Retina (tissue), 1 donor: ENCODE results near the gene PDE3A.

Source experiments
- DNase-seq: peaks from one replicate; pipeline ENCODE4 v3.0.0-alpha.2; 2016

Gene PDE3A

DNA sequence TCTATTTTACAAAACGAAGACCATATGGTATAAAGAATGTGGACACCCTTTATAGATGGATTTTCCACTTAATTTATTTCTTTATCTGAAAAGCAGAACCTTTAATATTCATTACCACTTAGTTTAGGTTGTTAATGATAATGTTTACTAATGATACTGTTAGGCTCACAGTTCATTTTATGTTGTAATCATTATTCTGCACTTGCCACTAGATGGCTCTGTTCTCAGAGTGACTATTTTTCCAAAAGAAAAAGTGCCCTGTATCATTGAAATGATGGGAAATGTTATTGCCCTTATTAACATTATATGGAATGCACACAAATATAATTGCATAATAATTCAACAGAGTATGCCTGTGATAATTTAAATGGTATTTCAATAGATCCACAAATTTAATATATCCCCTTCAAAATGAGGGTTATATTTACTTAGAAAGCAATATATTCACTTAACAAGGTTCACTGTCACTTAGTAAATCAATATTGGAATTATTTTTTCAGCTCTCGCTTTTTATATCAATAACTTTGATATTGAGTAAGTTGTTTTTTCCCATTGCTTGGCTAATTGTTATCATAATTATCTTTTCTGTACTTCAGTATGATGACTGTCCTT lies 95.7 kb downstream of the PDE3A start:
- DNase-seq: no peak

DNA sequence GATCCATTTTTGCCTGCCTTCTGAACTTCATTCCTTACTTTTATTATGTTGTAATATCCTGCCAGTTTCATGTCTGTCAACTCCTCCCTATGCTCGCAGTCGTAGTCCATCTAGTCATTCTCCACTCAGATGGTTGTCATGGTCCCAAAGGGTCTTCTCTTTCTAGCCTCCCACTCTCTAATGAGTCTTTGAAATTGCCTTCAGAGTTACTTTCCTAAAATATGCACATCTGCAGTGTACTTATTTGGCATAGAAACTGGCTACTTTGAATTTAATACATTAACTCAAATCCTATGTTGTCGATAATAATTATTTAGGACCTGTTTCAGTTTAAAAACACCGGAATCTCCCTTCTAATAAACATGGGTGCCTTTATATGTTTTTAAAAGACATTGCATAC lies 101.0 kb downstream of the PDE3A start:
- no peak for DNase-seq

DNA sequence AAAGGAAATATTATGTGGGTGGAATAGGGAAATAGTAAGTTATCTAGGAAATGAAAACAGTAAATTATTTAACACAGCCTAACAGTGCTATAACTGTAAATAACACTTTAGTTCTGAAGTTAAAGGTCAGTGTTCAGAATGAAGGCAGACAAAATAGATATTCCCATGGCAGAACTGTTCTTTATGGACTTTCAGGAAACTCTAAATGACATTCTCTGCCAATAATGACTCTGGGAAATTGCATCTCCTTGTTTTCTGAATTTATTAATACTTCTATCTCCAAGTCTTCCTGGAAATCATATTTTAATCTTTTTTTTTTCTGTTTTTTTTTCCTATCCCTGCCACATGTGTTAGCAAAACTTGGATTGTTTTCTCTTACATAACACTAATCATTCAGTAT lies 101.4 kb downstream of the PDE3A start:
- DNase-seq: no peak

DNA sequence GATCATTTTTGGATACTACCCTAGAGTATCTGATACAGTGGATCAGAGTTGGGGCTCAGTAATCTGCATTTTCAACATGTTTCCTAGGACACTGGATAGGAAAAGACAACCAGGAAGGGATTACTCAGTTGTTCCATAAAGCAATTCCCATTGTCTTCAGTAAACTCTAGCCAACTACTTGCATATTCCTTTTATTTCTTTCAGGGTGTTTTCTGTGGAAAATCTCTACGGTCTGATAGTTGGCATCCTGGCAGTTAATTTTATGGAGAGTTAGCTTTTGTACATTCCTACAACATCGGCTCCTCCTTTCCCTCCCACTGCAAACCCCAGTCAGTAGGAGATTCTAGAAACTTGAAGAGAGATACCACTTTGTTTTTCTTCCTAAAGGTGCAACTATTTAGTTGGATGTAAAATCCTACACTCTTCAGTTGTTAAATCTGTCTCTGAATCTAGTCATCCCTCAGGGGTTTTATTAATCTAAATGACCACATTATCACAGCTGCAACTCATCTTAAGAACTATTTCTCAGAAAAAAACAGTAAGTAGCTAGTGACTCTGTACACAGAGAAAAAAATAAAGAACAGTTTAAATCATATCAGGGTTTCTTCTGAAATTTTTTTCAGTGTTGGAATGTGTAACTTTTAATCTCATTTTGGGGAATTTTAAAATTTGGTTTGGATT lies 103.9 kb downstream of the PDE3A start:
- DNase-seq: no peak

DNA sequence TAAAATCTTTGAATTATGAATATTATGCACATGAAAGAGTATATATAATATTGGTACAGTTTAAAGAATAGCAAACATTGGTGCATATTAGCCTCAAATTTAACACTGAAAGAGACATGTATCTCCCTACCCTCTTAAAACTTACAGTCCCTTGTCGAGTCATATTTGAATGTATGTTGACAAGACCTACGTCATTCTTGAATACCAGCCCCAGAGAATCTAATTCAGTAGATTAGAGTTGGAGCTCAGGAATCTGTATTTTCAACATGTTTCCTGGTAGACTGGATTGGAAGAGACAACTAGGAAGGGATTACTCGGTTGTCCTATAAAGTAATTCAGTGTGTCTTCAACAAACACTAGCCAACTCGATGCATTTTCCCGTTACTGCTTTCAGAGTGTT lies 104.8 kb downstream of the PDE3A start:
- no peak for DNase-seq

DNA sequence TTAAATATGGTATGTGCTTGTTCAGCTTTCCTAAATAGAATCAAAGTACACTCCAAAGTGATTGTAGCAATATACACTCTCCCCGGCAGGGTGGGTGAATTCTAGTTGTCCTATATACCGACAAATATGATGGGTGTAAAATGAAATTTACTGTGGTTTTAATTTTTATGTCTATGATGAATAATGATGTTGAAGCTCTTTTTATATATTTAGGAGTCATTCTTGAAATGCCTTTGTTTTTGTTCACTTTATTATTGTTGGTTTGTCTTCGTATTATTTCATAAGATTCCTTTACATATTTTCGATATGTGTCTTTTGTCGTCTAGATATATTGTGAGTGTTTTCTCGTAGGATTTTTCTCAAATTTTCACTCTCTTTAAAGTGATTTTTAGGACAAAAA lies 105.7 kb downstream of the PDE3A start:
- no peak for DNase-seq

DNA sequence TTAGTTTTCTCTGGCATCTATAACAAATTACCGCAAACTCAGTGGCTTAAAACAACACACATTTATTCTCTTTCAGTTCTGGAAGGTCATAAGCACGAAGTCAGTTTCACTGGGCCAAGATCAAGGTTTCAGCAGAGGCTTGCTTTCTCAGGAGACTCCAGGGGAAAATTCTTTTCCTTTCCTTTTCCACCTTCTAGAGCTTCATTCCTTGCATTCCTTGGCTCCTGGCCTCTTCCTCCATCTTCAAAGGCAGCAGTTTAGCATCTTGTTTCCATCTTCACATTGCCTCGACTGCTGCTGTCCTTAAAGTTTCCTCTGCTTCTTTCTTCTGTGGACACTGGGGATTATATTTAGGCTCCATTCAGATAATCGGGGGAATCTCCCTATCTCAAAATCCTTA lies 106.1 kb downstream of the PDE3A start:
- no peak for DNase-seq

DNA sequence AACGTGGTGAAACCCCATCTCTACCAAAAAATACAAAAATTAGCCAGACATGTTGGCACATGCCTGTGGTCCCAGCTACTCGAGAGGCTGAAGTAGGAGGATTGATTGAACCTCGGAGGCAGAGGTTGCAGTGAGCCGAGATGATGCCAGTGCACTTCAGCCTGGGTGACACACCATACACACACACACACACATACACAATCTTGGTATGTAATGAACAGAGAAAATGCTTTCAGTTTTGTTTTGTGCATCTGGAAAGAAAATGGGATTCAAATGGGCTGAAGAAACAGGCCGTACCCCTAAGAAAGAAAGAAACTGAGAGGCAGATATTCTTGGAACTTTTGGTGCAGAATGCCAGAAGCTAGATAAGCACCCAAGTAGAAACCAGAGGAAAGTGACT lies 107.2 kb downstream of the PDE3A start:
- no peak for DNase-seq

DNA sequence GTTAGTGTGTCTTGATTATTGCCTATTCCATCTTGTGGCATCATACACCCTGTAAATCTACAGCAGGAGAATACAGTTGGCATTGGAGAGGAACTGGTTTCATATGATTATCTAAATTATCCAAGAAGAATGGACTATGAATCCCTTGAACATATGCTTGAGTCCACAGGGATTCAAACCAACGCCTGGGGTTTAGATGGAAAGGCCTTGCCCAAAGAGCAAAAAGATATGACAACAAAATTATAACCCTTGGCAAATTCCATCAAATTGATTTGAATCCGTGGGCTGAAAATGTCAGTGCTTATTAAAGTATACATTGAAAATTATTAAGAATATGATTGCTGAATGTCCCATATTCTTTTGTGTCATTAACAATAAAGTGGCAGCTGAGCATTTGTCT lies 108.2 kb downstream of the PDE3A start:
- DNase-seq: peak; percentile 58

DNA sequence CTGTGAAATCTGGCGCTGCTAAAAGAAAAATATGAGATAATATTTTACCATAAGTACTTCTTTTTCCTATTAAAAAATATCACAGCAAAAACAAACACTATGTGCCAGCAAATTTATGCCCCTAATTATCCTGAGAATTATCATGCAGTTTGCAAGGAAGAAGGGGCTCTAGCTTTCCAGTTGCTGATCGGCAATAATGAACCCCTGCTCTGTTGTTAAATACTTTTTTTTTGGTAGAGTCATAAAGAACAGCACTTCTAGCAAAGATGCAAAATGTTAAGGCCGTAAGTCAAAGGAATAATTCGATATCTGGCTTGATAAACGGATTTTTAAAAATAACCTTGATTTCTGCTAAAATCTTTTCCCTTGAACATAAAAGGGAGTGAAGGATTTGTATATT lies 108.9 kb downstream of the PDE3A start:
- DNase-seq: peak; percentile 50

DNA sequence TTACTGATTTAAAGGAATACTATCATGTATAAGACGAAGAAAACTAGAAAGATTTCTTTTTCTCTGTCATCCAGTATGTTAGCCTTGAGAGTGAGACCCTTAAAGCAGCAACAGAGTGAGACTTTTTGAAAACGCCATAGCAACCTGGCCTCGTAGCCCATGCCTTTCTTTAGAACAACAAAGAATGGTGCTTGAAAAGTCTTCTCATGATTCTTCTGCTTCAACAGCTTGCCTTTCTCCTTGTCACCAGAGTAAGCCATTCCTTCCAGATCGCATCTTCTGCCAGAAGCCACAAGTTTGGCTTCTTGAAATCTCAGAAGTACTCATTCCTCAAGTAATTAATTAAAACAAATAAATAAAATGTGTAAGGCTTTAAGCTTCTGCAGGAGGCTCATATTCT lies 109.3 kb downstream of the PDE3A start:
- peak; percentile 60 for DNase-seq

DNA sequence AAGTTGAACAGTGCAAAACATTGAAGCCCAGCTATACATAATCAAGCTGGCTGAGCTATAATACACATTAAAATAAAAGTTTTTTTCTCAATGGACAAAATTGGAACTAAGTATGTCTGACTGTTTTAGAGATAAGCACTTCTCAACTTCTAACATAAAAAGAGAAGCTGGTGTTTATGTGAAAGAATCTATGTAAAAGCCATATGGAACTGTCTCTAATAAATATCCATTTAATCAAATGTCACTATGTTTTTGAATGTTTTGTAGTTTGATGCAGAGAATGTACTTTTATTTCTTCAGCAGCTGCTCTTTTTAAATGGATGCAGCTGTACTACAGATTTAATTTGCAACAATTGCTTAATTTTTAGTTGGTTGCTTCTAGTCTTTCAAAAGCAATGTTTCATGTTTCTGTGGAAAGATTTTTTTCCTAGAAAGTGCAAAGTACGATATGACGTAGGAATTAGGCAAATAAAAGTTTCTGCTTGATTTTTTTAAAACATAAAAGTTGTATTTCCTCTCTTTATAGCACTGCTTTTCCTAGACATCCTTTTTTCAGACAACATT lies 114.2 kb downstream of the PDE3A start:
- no peak for DNase-seq

DNA sequence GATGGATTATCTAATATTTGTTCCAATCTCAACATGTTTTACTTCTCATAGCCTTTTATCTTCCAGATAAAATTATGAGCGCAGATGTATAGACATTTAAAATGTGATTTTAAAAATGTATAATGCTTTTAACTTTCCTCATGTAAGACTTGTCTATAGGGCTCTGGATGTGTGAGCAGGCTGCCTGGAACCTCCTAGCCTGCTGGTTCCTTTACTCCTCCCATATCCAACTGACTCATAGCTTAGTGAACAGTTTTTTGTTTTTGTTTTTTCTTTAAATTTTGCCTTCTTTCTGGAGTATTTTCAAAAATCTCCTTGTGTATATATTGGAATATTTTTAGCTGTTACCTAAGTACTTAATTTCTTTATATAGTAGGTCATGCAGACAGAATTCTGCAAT lies 115.4 kb downstream of the PDE3A start:
- DNase-seq: no peak

DNA sequence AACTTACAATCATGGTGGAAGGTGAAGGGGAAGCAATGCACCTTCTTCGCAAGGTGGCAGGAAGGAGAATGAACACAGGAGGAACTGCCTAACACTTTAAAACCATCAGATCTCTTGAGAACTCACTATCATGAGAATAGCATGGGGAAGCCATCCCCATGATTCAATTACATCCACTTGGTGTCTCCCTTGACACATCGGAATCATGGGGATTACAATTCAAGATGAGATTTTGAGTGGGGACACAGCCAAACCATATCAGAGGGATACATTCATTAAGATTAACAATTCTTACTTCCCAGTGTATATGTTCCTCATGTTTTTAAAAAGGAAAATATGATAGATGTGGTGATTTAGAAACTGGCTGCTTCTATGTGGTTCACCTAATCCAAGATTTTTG lies 117.9 kb downstream of the PDE3A start:
- no peak for DNase-seq

DNA sequence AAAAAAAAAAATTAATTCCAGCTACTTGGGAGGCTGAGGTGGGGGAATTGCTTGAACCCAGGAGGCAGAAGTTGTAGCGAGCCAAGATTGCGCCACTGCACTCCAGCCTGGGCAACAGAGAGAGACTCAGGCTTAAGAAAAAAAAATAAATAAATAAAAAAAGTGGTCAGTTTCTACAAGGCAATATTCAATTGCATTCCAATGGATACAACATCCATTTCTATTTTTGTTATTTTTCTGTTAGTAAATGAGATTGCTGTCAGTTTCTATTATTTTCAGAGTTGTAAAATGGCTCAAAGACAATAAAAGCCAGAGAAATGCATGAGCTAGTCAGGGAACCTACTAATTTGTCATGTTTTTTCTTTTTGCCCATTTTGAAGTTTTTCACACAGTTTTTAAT lies 119.2 kb downstream of the PDE3A start:
- no peak for DNase-seq

DNA sequence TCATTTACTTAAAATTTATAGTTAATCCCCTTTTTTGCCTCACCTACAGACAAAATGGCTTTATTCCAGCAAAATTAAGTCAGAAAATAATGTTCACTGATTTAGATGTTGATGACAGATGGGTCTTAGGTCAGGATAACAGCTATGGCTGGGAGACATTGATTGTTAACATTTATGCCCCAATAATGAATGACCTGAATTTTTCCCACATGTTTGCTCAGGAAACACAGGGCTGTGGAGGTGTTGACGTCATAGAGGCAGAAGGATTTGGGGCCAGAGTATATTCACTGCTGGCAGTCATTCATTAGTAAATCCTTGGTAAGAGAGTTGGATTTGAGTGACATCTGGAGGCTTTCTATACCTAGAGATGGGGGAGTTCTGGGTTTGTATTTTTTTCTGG lies 121.3 kb downstream of the PDE3A start:
- no peak for DNase-seq

DNA sequence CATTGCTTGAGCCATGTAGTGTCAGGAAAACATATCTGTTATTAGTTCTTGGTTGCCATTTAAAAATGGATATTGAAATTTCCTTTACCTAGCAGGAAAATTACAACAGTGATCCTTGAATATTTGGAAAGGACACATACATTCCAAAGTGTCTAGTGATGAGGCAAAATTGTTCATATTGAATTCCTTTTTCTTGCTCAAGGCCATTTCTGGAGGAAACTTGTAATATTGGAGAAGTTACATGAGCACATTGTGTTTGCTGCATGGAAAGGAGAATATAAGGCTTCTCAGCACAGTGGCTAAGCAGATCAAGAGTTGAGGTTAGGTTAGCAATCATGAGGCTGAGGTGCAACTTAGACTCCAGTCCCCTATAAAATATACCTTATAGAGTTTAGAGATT lies 121.9 kb downstream of the PDE3A start:
- DNase-seq: no peak

DNA sequence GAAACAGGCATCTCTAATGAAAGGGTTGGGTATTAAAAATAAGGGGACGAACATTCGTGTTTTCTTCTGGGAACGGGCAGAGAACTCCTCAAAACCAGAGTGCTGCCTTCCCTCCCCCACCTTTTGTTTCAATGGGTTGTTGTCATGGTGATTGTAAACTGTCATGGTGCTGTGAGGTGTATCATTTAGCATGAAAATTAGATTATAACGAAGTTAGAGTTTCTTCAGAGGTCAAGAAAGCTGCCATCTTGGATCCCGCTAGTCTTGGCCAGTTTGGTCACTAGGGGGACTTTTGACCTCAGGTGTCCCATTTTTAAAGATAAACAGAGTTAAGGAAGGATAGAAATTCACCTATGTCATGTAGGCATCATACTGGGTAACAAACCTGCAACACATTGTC lies 123.0 kb downstream of the PDE3A start:
- DNase-seq: no peak

DNA sequence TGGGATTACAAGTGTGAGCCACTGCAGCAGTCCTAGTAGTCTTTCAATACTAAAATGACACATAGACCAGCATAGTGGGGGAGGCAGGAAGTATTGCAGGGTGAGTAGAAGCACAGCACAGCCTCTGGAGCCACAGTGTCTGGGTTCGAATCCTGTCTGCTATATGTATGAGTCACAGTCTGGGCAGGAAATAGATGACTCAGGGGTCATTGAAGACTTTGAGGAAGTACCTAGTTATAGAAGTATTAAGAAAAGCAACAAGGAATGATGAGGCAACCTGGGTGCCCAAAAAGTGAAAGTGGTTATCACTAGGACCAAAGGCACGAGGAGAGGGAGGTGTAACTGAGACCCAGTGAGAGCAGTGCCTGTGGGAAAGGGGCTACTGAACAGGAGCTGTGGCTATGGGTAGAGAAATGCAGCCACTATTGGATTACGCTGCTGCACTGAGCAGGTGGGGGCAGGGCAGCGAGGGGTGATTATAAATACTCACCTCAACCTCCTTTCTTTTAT lies 124.0 kb downstream of the PDE3A start:
- no peak for DNase-seq

DNA sequence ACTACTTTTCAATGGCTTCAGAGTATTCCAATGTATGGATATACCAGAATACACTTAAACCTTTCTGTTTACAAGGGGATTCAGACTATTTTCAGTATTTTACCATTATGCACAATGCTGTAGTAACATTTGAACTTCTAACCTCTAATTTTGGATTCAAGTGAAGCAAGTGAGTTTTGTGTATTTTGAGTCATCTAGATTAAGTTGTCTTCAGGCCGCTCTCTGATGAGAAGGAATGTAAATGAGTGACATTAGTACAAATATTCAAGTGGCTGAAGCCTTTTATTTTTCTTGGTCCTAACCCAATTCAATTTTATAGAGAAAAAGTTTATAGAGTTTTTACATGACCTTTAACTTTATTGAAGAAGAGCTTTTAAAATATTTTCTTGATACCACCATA lies 125.6 kb downstream of the PDE3A start:
- DNase-seq: no peak

DNA sequence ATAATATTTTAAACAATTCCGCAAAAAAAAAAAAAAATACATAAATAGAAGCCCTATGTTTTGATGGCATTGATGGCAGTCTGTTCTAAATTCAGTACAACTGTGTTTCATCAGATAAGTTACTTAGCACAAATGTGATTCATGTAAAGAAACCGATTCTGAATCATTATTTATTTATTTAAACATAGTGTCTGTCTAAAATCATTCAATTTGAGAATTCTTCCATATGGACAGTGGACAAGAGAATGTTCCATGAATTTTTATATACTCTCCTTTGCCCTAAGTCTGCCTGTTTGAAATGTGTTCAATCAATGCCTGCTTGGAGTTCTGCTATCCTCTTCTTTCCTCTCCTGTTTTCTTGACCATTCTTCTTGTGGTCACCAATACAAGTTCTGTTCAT lies 126.5 kb downstream of the PDE3A start:
- no peak for DNase-seq

DNA sequence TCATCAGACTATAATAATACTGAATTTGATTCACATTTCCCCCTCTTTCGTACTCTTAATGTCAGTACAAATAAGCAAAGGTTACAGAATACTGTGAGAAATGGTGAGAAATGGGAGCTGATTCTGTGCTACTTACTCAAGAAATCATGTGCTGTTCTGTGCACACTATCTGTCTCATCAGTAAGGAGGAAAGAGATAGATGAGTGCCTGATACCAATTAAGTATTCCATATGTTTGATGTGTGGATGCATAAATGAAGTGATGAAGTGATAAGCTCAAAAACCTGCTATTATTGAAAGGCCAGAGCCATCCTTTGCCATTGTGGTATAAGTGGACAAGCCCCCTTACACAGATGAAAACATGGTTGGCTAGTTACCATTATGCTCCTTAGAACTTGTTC lies 127.7 kb downstream of the PDE3A start:
- DNase-seq: no peak

DNA sequence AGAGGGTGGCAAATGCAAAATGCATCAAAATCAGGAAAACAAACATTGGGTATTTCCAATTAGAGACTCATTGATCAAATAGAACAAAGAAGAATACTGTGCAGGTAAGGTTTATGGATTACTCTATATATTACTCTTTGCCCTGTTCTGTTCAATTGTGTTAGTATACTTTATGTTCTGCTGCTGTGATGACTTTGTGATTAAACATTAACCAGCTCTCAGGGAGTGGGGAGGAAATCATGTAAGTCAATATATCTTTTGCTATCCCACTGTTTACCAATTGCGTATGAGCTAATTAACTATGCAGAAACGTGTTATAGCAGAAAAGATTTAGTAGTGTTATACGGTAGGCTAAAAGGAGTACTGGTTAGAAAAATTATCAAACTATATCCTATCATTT lies 129.4 kb downstream of the PDE3A start:
- DNase-seq: no peak

DNA sequence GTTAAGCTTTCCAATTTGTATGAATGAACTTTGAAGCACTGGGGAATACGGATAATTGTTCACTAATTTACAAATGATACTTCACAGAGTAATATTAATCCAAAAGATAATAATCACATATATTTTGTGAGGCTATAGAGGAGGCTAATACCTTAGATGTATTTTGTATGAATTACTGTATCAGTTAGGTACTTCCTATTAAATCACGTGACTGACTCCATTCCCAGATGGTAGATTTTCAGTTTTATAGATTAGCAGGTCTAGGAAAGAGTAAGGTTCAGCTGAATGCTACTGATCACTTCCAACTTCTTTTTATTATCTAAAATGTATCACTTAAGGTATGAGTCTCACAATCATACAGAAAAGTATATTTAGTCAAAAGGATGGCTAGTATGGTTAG lies 133.6 kb downstream of the PDE3A start:
- no peak for DNase-seq

DNA sequence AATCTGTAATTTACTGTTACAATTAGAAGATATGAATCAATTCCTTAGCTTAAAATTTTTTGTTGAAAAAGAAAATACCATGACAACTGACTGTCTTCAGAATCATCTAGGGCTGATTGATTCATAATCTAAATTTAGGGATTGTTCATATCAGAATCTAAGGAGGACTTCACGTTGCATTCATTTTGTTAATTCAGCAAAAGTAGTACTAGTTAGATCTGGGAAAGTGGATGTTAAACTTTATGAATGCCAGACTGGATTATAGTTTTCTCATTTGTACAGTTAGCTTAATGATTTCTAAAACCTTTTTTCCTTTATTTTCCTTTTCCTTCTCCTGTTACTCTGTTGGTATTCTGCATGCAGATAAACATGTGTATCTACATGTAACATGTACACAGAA lies 135.5 kb downstream of the PDE3A start:
- DNase-seq: no peak
